K562 (cell line): ENCODE results near the gene HHATL. TPM values are rescaled to one million over a fixed set of nuclear protein-coding genes. Genes with fewer than 3 reads are reported as not detected.

Source experiments
- ATAC-seq: fragments of 200-7000 bp; cut with Tn5 transposase; 3 replicates; pipeline ENCODE4 v1.9.1; 2020; ENCODE audit warnings: moderate library complexity
- BruUV-seq: library from RNA; stranded (reverse); fragments of 400-500 nt; replicated peaks from 2 replicates; lab custom pipeline; 2021; lab: Mats Ljungman, UMichigan
- CTCF ChIA-PET: fragments of 300-600 bp; formaldehyde crosslinking; extraction: SDS; loops from one replicate; lab custom pipeline; 2021; ENCODE audit warnings: low intra/inter-chr PET ratio; lab: Yijun Ruan, JAX
- POLR2A ChIA-PET: fragments of 300-600, 350-650 bp; sonication (Branson Sonifier 250); formaldehyde crosslinking; extraction: SDS; loops from one replicate; lab custom pipeline; 2021; ENCODE audit warnings: antibody characterized with exemption, inconsistent platforms; lab: Yijun Ruan, JAX
- DNase-seq, 4 experiments: peaks; one replicate each; pipeline versions ENCODE4 v3.0.0 to v3.0.0-alpha.2; 2011 to 2018; ENCODE audit warnings: low spot score in 3 of 4, mixed read lengths in 3 of 4; ENCODE audit errors: extremely low read depth in 1 of 4
- FAIRE-seq: peaks from 2 replicates; lab custom pipeline; 2011; peaks lifted over from hg19 to GRCh38; lab: Jason Lieb, UNC
- H2AFZ ChIP-seq: 2 replicates; pipeline ENCODE4 v1.6.0; 2011; ENCODE audit warnings: low read depth, low read length, control low read depth, inconsistent platforms
- H3K27ac ChIP-seq: fragments of 200-600 bp; 3 replicates; pipeline ENCODE4 v1.8.0; 2011; ENCODE audit warnings: low read depth, mild to moderate bottlenecking, control low read depth, inconsistent platforms, low read length, moderate library complexity, mixed read lengths; ENCODE audit errors: extremely low read depth
- H3K27me3 ChIP-seq, 2 experiments: fragments of 300-600 bp in 1 of 2; 2 replicates in 1 of 2; 3 replicates in 1 of 2; pipeline versions ENCODE4 v1.6.0 to v1.8.0; 2011; ENCODE audit warnings: inconsistent platforms in 2 of 2, low read length in 2 of 2, mild to moderate bottlenecking in 1 of 2, mixed read lengths in 1 of 2, moderate library complexity in 1 of 2; ENCODE audit not compliant: control insufficient read depth in 2 of 2, insufficient read depth in 2 of 2
- H3K36me3 ChIP-seq: fragments of 300-600 bp; 3 replicates; pipeline ENCODE4 v1.8.0; 2011; ENCODE audit warnings: mild to moderate bottlenecking, low read length, inconsistent platforms; ENCODE audit not compliant: control insufficient read depth, insufficient read depth
- H3K4me1 ChIP-seq, 2 experiments: fragments of 200-600 bp in 1 of 2; replicated peaks in 1 of 2; 2 replicates in 1 of 2; 3 replicates in 1 of 2; pipeline versions ENCODE4 v1.5.1 to v1.8.0; 2011; ENCODE audit warnings: inconsistent platforms in 2 of 2, low read length in 2 of 2, mild to moderate bottlenecking in 1 of 2, mixed read lengths in 1 of 2, moderate library complexity in 1 of 2; ENCODE audit not compliant: control insufficient read depth in 2 of 2, insufficient read depth in 2 of 2
- H3K4me2 ChIP-seq: 2 replicates; pipeline ENCODE4 v1.6.1; 2011; ENCODE audit warnings: low read length, control low read depth, inconsistent platforms, mixed read lengths; ENCODE audit not compliant: insufficient read depth
- H3K4me3 ChIP-seq: fragments of 200-600 bp; sonication (generic), shearing (Covaris generic); 2 replicates; pipeline ENCODE4 v1.5.1; 2016; ENCODE audit warnings: control low read depth, inconsistent platforms
- H3K79me2 ChIP-seq: fragments of 200-600 bp; 3 replicates; pipeline ENCODE4 v1.8.0; 2011; ENCODE audit warnings: low read length, inconsistent platforms; ENCODE audit not compliant: control insufficient read depth, insufficient read depth
- H3K9ac ChIP-seq, 2 experiments: 2 replicates each; pipeline versions ENCODE4 v1.6.0 to v1.6.1; 2011; ENCODE audit warnings: low read depth in 2 of 2, low read length in 2 of 2, control low read depth in 1 of 2, inconsistent platforms in 1 of 2, mild to moderate bottlenecking in 1 of 2, mixed read lengths in 1 of 2; ENCODE audit not compliant: insufficient read depth in 1 of 2
- H3K9me1 ChIP-seq: one replicate; pipeline ENCODE4 v1.6.0; 2011; ENCODE audit warnings: inconsistent platforms, mild to moderate bottlenecking, low read length, moderate library complexity; ENCODE audit not compliant: control insufficient read depth, insufficient read depth
- H3K9me3 ChIP-seq: replicated peaks from 2 replicates; pipeline ENCODE4 v1.5.1; 2011; ENCODE audit warnings: low read depth, low read length, inconsistent platforms; ENCODE audit not compliant: control insufficient read depth, insufficient read depth
- H4K20me1 ChIP-seq: replicated peaks from 2 replicates; pipeline ENCODE4 v1.6.1; 2011; ENCODE audit warnings: low read length, inconsistent platforms, mixed read lengths; ENCODE audit not compliant: control insufficient read depth, insufficient read depth
- ATF2 ChIP-seq: sonication (generic); formaldehyde crosslinking; IDR thresholded peaks from 2 replicates; pipeline ENCODE4 v1.8.1; 2022; ENCODE audit warnings: missing genetic modification reagents
- FOSL1 ChIP-seq: fragments of 200-800 bp; sonication (Bioruptor generic); conservative IDR thresholded peaks from 2 replicates; pipeline ENCODE4 v1.6.1; 2016; ENCODE audit warnings: missing genetic modification characterization, missing compliant biosample characterization
- RFX1 ChIP-seq: fragments of 450-650 bp; IDR thresholded peaks from 2 replicates; pipeline ENCODE4 v1.6.1; 2016; ENCODE audit warnings: mild to moderate bottlenecking, moderate library complexity
- ZNF699 ChIP-seq: fragments of 250-450 bp; sonication (Bioruptor Pico); IDR thresholded peaks from 2 replicates; pipeline ENCODE4 v1.8.0; 2021; ENCODE audit warnings: mild to moderate bottlenecking, moderate library complexity; ENCODE audit not compliant: insufficient replicate concordance
- WGBS: fragments of 100-300 bp; shearing (Covaris generic); methylation state at CpG from one replicate; pipeline ENCODE4 v1.1.6; 2016; ENCODE audit warnings: low coverage, mixed read lengths; ENCODE audit not compliant: insufficient coverage; ENCODE audit errors: missing lambda C conversion rate; 5-methylcytosine and 5-hydroxymethylcytosine counted together
- in situ Hi-C: fragments of 300-500 bp; cut with MboI; formaldehyde crosslinking; loops from 4 replicates; pipeline ENCODE4 v1.15.0; 2018; ENCODE audit warnings: inconsistent platforms, mixed read lengths
- intact Hi-C: fragments of 100-400 bp; cut with micrococcal nuclease; formaldehyde crosslinking; loops from 2 replicates; pipeline ENCODE4 v1.14.2; 2022
- polyA plus RNA-seq, 8 experiments: library from polyadenylated mRNA; depleted of rRNA in 4 of 8; stranded (reverse) in 5 of 8; unstranded in 3 of 8; fragments of >200 nt; fragmentation: Nextera tagmentation in 2 of 8; fragmentation: Illumina TruSeq in 1 of 8; extraction: Ambion mirVana in 2 of 8; extraction: Trizol in 1 of 8; gene quantifications; 2 replicates each; pipeline versions ENCODE4 v1.2.1 to v1.2.3, GENCODE V29; 2011 to 2014; ENCODE audit warnings: inconsistent platforms in 1 of 8, missing spikeins in 1 of 8
- total RNA-seq, 7 experiments: library from RNA; depleted of rRNA in 6 of 7; stranded (reverse); fragments of >200 nt in 6 of 7; fragmentation: Illumina TruSeq in 2 of 7; extraction: Trizol in 2 of 7; gene quantifications; 2 replicates each; pipeline versions ENCODE4 v1.2.1 to v1.2.3, GENCODE V29; 2011 to 2021; ENCODE audit warnings: low replicate concordance in 1 of 7

Gene HHATL
- total and polyA plus RNA-seq, 9 of the 15 experiments (the other 6 are each of a cell fraction or from before 2014, with no cell fraction given) = not detected

GRCh38 chr3:42670670-42671069 is 31.9 kb downstream of the HHATL start:
- Histone ChIP-seq H4K20me1 (no peaks in the 10 kb centered on the region), H3K9me1 (no peaks in the 10 kb centered on the region), H3K27me3 (peaks cover 7 to 27% of the 10 kb centered on the region in 2 experiments; a peak in 3 of 5 replicates), H3K9me3 (no peaks in the 10 kb centered on the region), H3K79me2 (no peaks in the 10 kb centered on the region), H3K9ac (no peak overlapping the region), H3K36me3 (no peaks in the 10 kb centered on the region), H3K27ac (no peak overlapping the region), H3K4me3 (no peak overlapping the region), H3K4me2 (no peak overlapping the region), H3K4me1 (peaks cover 4 to 5% of the 10 kb centered on the region in 2 experiments; a peak in 3 of 5 replicates), H2AFZ (no peak overlapping the region)
- no peak for TF ChIP-seq ZNF699 (CRISPR knock-in tag)
- TF ChIP-seq RFX1 = peak; percentile 67
- in situ Hi-C loops (no loop called here), intact Hi-C loops (no loop called here)
- ChIA-PET CTCF (no interaction called here), POLR2A (interaction anchor here (0.5 to 1.1 kb wide), 3 partner anchors 14 to 89 kb away, joined by 3 read pairs; partner anchors contain the start of gene KLHL40)
- BruUV-seq = no TSS peak
- DNase-seq (no peak), FAIRE-seq (no peak), ATAC-seq (no peak)
- 0% methylated on average over 1 of the region's 1 CpG for WGBS

DNA sequence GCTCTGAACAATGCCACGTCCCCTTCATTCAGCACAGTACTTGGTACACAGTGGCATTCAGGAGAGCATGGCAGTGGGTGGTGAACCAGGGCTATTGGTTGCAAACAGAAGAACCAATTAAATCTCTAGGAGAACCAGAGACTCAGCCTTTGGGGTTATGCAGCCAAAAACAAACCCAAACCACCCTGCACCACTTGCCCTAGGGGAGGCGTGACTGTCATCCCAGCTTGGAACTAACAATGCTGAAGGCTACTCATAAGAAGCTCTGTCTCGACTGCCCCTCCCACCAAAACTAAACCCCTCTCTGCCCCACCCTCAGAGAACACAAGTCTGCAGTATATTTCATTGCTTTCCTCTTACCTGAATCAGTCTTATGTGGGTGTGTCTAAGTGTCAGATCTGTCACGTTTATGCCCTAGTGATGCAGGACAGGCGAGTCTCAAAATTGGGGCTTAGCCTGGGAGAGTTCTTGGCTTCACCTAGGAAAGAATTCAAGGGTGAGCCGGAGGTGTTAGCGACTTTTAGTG is 32.5 kb downstream of the HHATL start:
- H4K20me1 ChIP-seq = 0 out of 2 replicates have a peak, but pooled peaks cover 2% of the 10 kb centered on the region
- TF ChIP-seq FOSL1 (tag) = no peak
- no peak for TF ChIP-seq ATF2 (CRISPR knock-in tag)
- no peak overlapping the region for H3K4me3 ChIP-seq
- H3K9me3 ChIP-seq = no peaks in the 10 kb centered on the region
- H3K9me1 ChIP-seq = no peaks in the 10 kb centered on the region
- intact Hi-C loops = no loop called here
- in situ Hi-C loops = no loop called here
- no peaks in the 10 kb centered on the region for H3K79me2 ChIP-seq
- CTCF ChIA-PET = no interaction called here
- no peak overlapping the region for H3K27ac ChIP-seq
- H3K27me3 ChIP-seq = peaks cover 7 to 27% of the 10 kb centered on the region in 2 experiments; a peak in 3 of 5 replicates
- H2AFZ ChIP-seq = no peak overlapping the region
- no peaks in the 10 kb centered on the region for H3K36me3 ChIP-seq
- ATAC-seq (no peak), DNase-seq (peak in 1 of 4 experiments; percentile 8), FAIRE-seq (no peak)
- BruUV-seq = no TSS peak
- peaks cover 4 to 5% of the 10 kb centered on the region in 2 experiments; a peak in 4 of 5 replicates for H3K4me1 ChIP-seq
- H3K9ac ChIP-seq = no peak overlapping the region
- 0% methylated on average over 7 of the region's 7 CpGs for WGBS
- POLR2A ChIA-PET = interaction anchor here (0.5 to 1.1 kb wide), 5 partner anchors 9 to 43 kb away, joined by 3 read pairs; partner anchors contain the start of gene KLHL40
- H3K4me2 ChIP-seq = no peak overlapping the region
